ENCODE measurements around the gene KIR2DL4.
"Not testable (repeated sequence)": the region's sequence is repeated elsewhere in the genome, so short reads cannot be mapped to it uniquely, and the experiment has no call there.

KIR2DL4 gene

GRCh38 chr19:54863459-54863858, 60.0 kb downstream of the KIR2DL4 start:
- in situ Hi-C loops (cut with MboI; ENCODE audit: low sequenced_read_pairs), result not testable (repeated sequence)
